Suprapubic skin (tissue), 3 donors: ENCODE data around the gene FXYD4.

Experiments used
- CTCF ChIP-seq, 2 donors: fragments of 200-600 bp in 1 of 2; fragments of 450-650 bp in 1 of 2; sonication (generic) in 1 of 2; IDR thresholded peaks; one replicate each; pipeline ENCODE4 v1.5.1; 2016 to 2019; ENCODE audit warnings: antibody characterized with exemption in 2 of 2, mild to moderate bottlenecking in 1 of 2, moderate library complexity in 1 of 2
- POLR2A ChIP-seq, 2 donors: fragments of 450-650 bp; IDR thresholded peaks; one replicate each; pipeline ENCODE4 v1.6.1; 2017; ENCODE audit warnings: antibody characterized with exemption in 2 of 2, mild to moderate bottlenecking in 2 of 2, moderate library complexity in 2 of 2

DNA sequence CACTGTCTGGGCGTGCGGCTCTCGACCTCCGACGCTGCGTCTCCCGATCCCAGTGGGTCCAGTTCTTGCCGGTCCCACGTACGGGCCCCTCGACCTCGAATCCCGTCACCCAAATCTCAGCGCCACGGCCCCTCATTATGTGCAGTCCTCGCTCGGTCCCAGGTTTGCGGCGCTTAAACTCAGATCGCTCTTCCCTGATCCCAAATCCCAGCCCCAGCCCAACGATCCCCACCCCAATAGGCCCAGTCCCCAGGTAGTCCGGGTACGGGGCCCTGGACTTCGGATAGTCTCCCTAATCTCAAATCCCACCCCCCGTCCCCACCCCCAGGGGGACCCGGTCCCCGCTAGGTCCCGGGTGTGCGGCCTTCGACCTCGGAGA, 36.9 kb downstream of the FXYD4 start:
- TF ChIP-seq POLR2A (IDR thresholded peaks at IDR 0.05) (no peak), CTCF (IDR thresholded peaks at IDR 0.05) (no peak)
